ENCODE data around the gene GPRC5D.

GPRC5D gene
- 0 to 0.19 (median 0) reads per million in 3 experiments for total RNA-seq

DNA sequence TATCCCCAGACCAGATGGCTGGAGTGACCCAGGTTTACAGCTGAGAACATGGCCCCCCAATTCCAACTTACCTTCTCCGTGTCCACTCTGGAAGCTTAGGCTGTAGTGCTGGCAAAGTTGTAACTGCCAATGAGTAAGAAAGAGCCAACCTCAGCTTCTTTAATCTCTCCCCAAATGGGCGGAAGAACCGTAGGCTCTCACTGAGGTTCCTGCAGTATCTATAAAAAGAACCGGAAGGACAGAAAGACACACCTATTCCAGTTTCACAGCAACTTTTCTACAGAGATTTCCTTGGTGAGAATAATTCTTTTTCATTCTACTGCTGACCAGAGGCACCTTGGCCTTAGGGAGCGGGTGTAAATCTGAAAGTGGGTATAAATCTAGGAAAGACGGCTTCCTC, at the start of gene GPRC5D:
GPRC5D (minus strand) TSS at position 135 of the 400 bp plus-strand sequence. CDS start 1,786 bp downstream, outside the sequence.
- DNase-seq, result no peak

DNA sequence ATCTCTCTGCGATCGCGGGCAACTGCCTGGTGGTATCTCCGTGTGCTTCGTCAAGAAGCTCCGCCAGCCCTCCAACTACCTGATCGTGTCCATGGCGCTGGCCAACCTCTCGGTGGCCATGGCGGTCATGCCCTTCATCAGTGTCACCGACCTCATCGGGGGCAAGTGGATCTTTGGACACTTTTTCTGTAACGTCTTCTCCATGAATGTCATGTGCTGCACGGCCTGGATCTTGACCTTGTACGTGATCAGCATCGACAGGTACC, 49.7 kb upstream of the GPRC5D start:
- DNase-seq, result no peak

DNA sequence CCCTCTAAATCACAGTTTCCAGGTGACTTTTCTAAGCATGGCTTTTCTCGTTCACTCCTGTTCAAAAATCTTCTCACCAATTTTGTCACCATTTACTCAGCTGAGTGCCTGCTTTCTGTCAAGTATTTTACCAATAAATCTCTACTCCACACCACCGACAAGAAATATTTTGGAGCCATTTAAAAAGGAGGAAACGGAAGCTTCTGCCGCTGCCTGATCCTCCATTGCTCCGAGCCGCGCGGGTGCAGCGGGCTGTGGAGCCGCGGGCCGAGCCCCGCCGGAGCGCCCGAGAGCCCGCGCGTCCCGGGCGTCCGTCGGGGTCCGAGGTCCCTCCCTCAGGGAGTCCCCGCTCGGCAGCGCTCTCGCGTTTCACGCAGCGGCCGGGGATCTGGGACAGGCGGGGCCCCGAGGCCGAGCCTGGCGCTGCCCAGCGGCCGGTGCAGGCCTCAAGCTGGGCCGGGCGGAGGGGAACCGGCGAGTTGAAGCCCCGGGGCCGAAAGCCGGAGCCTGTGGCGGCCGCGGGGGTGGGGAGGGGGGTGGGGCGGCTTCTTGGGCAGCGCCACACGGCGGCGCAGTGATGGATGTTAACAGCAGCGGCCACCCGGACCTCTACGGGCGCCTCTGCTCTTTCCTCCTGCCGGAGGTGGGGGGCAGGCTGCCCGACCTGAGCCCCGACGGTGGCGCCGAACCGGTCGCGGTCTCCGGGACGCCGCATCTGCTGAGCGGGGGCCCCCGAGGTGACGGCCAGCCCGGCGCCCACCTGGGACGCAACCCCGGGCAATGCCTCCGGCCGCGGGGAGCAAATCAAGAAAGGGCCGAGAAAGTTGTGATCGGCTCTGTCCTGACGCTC, 49.2 kb upstream of the GPRC5D start:
- DNase-seq, result peak; percentile 45

DNA sequence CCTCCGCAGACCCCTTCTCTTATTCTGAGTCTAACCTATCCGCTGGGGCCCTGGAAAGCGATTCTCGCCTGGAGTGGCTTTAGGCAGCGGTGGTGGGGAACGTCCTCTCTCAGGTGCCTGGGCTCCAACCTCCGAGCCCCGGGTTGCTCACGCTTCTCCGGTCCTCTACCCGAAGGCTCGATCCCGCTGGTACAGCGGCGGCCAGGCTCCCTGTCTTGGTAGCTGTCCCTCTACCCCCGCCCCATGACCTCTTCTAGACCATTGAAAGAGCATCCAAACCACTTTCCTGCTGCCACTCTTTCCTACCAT, 48.6 kb upstream of the GPRC5D start:
- no peak for DNase-seq

DNA sequence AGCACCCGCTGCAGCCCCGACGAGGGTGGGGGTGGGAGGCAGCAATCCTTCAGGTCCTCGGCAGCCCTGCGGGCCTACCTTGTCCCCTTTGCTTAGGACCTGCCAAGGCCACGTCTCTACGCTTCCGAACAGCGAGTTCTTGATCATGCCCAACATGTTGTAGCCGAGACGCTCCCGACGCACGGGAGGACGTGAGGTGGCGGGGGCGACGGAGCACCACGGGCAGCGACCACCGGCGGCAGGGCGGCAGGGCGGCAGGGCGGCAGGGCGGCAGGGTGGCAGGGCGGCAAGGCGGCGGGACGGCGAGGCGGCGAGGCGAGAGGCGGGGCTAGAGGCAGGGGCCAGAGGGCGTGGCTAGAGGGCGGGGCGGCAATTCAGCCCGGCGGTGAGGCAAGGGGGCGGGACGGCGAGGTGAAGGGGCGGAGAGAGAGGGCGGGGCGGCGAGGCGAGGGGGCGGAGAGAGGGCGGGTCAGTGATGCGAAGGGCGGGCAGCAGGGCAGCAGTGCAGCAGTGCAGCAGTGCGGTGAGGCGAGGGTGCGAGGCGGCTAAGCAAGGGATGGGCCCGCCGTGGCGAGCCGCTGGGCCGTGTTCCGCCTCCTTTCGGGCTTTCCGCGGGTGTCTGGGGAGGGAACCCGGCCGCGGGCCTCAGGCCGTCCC, 48.1 kb upstream of the GPRC5D start, which contains the start of gene HEBP1:
HEBP1 (minus strand) TSS at position 307 of the 657 bp plus-strand sequence; CDS start at position 156, 151 bp downstream.
- peak; percentile 91 for DNase-seq

DNA sequence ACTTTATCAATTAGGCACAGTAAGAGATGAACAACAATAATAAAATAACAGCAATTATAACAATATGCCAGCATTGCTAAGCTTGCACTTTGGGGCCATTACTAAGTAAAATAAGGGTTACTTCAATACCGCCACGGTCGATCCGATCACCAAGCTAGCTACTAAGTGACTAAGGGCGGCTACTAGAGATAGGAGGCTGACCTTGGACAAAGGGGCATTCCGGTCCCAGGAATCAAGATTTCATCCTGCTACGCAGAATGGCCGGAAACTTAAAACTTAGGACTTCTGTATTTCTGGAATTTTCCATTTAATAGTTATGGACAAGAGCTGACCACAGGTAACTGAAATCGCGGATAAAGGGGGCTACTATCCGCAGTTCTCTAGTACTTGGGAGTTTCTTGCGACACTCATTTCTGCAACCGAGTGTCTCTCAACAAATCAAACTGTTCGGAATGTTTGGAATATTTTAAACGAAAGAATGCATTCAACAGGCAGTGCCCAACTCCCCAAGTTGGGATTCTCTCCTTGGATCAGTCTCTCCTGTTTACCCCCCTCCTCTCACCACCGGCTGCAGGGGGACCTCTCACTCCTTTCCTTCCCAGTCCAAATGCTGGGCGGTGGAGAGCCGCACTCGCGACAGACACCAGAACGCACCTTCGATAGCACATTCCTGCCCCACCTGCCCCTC, 47.4 kb upstream of the GPRC5D start:
- DNase-seq, result no peak

DNA sequence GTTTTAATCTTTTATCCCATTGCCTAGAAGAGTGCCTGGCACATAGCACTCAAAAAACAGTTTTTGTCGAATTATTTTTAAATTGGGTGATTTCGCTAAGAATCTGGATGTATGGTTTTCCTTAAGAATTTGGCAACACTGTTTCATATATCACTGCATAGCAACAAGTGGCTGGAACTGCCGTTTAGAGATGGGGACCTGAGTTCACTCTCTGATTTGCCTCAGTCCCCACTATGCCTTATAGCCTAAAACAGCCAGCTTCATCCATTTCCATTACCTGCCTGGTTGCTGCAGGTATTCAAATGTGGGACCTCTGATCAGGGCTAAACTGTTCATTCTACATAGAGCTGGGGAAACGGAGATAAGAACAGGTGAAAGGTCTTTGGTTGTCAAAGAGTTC, 46.3 kb upstream of the GPRC5D start:
- DNase-seq, result no peak

DNA sequence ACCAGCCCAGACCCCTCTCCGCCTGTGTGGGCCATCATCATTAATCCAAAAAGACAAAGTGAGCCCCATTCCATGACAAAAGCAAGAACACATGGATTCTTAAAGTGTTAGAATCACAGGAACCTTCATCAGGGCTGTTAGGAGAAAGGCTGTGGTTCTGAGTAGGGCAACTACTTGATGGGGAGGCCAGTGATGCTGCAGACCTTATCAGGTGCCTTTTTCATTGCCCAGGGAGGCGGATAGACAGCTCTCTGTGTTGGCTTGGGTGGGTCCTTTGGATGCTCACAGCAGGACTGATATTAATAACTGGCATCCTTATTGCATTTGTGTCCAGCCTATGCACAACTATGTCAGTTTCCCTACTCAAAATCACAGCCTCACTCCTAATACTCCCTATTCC, 45.8 kb upstream of the GPRC5D start:
- no peak for DNase-seq

DNA sequence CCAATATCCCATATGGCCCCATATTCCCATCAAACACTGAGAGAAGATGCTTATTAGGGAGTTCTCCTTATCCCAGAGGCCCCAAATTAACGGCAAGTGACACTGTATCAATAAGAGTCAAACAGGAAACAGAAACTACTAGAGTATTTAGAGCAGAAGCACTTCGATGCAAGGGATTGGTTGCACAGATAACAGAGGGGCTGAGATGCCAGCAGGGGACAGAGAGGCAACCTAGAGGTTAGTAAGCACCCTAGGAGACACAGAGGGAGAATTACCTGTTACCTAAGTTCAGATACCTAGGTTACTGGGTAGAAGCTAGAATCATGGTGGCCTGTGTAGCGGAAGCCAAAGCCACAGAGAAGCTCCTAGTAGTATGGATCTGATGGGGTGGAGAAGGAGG, 45.2 kb upstream of the GPRC5D start:
- DNase-seq, result no peak

DNA sequence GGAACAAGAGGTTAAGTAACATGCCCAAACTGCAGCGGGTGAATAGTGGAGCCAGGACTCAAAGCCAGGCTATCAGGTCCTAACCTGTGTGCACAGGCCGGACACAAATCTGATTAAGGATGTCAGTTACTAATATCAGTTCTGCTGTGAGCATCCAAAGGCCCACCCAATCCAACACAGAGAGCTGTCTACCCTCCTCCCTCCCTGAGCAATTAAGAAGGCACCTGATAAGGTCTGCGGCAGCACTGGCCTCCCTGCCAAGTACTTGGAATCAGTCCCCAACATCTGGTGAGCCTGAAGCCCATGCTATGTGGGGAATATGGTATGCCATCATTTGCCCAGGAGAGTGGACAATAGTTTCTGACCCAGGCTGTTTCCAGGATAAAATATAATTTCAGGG, 44.2 kb upstream of the GPRC5D start:
- no peak for DNase-seq

DNA sequence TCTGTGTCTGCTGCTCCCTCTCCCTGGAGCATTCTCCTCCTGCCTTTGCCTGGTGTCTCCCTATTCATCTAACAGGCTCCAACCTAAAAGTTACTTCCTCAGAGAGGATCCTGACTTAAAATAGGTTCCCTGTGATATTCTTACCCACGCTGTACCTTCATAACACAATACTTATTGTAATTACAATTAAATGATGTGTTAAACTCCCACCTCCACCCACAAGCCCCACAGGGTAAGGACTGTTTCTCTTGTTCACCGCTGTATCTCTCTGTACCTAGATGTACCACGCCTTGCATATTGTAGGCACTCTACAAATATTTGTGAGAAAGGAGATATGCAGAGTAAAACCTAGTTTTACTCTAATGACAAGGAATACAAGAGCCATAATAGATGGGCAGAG, 43.1 kb upstream of the GPRC5D start:
- DNase-seq, result no peak

DNA sequence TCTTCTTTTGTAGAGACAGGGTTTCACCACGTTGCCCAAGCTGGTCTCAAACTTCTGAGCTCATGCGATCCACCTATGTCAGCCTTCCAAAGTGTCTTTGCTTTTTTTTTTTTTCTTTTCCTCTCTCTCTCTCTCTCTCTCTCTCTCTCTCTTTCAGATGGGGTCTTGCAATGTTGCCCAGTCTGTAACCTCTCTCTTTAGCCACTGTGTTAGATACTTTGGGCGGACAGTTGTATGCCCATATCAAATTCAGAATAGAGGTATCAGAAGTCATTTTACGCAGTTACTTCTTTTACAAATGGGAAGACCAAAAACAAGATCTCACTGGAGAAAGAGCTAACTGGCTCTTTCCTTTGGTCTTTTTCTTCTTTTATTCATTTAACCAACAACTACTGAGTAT, 41.4 kb upstream of the GPRC5D start:
- DNase-seq, result no peak

DNA sequence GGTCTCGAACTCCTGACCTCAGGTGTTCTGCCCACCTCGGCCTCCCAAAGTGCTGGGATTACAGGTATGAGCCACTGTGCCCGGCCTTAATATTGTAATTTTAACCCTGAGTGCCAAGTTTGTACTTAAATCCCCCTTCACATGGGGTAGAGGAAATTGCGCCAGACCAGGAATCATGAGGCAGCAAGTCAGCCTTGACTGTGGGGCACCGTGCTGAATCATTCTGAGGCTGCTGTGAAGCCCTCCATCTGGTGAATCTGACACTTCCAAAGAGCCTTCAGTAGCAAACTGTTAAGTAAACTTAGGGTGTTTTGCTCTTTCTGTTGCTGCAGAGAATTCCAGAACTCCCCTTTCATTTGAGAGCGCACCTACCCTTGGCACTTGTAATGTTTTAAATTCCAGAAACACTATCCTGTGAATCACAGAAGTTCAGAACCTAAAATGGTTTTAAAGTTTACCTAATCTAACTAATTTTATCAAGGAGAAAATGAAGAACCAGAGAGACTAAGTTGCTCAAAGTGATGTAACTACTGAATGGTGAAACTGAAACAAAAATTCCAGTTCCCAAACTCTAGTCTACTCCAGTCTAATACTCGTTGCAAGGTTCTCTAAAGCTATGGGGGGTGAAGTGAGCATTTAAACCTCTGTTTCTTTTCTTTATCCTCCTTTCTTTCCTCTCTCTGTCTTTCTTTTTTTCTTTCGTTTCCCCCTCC, 40.6 kb upstream of the GPRC5D start:
- DNase-seq, result no peak

DNA sequence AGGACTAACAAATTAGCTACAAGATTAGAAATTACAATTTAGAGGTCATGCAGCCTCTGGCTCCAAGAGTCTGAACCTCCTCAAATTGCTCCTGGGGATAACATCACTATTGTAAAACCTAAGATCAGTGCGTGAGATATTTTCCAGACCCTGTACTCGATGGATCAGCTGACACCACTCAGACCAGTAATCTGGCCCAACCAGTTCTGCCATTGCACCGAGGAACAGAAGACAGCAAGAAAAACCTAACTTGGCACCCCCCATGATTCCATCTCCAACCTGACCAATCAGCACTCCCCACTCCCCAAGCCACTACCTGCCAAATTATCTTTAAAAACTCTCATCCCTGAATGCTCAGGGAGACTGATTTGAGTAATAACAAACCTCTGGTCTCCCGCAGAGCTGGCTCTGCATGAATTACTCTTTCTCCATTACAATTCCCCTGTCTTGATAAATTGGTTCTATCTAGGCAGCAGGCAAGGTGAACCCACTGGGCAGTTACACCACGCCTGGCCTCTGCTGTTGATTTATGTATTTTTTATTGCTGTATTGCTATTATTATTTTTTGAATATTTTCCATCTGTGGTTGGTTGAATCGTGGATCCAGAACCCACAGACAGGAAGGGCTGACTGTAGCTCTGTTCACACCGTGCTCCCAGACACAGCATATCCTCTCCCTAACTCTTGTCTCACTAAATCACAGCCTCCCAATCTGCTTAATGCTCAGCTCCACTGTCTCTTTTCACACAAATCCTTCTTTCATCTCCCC, 38.9 kb upstream of the GPRC5D start:
- no peak for DNase-seq

DNA sequence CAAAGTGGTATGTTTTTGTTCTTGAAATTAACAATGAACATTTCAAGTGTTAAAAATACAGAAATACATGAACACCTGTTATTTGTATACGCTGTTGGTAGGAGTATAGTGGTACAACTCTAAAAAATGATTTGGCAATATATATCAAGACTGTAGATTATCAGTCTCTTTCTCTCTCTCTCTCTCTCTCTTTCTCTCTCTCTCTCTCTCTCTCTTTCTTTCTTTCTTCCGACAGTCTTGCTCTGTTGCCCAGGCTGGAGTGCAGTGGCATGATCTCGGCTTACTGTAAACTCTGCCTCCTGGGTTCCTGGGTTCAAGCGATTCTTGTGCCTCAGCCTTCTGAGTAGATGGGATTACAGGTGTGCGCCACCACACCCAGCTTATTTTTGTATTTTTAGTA, 35.5 kb upstream of the GPRC5D start:
- no peak for DNase-seq

DNA sequence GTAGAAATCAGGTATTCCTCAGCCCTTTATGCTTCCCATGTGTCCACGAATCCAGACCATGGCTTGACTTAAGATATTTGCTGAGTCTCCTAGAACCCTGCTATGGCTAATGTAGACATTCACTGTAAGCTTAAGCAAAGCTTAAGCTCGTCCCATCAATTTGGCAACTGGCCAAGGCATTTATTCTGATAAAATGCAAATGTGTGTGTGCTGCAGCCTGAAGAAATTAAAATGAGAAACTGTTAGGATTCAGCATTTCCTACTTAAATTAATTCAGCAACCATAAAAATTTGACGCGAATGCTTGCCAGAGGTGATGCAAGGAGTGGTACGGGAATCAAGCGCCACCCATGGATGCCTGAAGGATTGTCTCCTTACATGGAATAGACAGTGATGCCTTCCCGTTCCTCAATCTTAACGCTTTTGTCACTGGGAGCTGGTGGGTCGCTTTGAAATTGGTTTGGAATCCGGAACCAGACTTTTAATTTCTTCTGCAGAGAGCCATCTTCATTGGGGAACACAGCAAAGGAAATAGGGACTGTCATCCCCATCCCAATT, 34.9 kb upstream of the GPRC5D start:
- DNase-seq, result no peak

DNA sequence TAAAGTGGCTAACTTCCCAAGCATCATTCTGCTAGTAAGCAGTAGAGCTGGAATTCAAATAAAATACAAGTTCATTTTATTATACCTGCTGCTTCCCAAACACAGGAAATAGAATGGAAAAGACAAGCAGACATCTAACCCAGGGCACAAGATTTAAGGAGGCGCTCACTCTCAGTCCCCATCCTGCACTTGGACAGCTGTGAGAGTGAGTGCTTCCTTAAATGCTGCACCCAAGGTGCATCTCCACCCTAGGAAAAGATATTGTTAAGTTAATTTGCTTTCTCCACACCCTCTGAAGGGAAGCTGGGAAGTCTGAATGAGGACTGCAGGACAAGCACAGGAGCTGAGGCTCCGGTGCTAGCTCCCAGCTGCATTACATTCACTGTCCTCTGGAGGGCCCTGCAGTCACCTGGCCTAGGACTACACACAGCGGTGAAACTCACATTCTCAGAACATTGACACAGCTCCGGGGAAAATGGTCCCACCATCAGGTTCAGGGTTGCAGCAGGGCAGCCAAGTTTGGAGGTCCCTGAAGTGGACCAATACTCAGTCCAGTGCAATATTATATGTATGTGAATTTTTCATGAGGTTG, 33.9 kb upstream of the GPRC5D start:
- DNase-seq, result no peak

DNA sequence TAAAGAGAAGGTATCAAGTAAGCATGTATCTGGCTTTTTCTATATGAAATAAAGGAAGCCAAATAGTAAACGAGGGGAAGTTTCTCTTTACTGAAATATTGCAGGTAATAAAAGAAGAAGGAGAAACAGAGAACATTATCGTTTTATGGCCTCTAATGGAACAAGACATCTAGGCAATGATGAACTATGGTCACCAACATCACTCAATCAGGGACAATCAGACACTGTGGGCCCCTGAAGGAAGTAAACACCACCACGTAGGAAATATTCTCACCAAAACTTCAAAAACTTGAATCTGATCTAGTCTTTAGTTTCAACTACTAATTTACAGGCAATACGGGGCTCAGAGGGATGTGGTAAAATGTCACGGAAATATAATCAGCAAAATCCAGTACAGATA, 32.2 kb upstream of the GPRC5D start:
- no peak for DNase-seq

DNA sequence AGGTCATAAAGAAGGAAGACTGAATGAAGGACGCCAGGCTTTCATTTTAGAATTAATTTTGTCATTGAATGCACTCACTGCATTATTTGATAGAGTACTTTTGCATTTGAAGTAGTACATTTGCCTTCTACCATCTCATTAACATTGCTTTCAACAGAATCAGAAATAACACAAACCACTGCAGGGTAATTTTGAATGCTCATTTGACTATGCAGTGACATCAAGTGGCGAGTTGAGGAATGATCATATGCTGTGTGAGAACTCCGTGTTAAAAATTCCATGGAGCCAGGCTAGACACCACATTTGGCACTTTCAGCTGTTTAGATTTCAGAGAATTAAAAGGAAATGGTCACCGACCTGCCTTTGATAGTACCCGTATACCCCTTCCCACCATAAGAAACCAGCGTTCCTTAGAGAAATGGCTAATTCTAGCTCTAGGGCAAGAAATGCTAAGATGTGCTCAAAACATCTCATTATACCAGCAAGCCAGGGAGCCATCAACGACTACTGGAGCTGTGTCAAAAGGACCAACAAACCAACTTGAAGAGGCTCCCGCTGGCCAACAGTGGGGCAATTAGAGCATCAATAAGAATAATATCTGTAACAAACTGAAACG, 31.6 kb upstream of the GPRC5D start:
- peak; percentile 4 for DNase-seq

DNA sequence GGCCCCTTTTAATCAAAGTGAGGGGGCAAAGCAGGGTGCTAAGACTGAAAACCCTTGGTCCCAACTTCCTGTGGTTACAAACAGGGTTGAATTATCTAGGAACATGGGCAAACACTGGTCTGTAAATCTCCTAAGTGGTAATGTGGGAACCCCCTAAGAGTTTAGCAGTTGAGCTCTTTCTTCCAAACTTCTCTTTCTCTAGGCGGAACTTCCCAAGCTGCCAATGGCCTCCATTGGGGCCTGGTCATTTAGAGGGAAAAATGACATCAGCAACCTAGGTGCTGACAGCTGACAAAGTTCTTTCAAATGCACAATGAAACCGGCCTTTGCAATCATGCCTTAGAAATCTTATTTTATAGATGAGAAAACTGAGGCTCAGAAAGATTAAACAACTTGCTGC, 30.4 kb upstream of the GPRC5D start:
- DNase-seq, result no peak

DNA sequence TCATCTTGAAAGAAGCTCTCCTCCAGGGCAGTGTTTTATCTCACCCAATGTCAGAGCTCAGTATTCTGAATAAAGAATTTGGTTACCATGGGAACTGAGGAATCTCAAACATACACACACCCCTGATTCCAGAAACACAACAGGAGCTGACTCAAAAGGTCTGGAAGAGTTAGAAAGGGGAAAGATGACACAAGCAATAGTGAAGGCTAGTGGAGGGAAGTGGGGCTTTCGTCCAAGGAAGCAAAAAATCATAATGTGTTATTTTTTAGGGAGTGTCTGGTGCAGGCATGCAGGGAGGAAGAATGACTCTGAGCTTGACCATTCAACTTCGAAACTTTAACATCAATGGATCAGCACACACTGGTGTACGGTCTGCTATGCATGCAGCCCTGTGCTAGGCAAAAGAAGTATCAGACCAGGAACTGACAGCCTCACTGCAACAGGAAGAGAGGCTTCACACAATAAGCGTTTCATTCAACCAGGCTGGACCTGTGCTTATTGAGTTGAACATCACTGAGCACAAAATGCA, 27.8 kb upstream of the GPRC5D start:
- DNase-seq, result no peak

All from central memory CD4-positive, alpha-beta T cell (primary cell).